Prostate gland (tissue), 2 donors: ENCODE measurements around the gene PROM1.

ENCODE experiments used
- CTCF ChIP-seq, 4 experiments: fragments of 200-600 bp in 2 of 4; fragments of 450-650 bp in 2 of 4; sonication (generic) in 2 of 4; IDR thresholded peaks; 1 replicate in 3 of 4; 2 replicates in 1 of 4; pipeline ENCODE4 v1.5.1; 2016 to 2019; ENCODE audit warnings: antibody characterized with exemption in 4 of 4, mild to moderate bottlenecking in 2 of 4, moderate library complexity in 2 of 4
- POLR2A ChIP-seq: fragments of 450-650 bp; IDR thresholded peaks from one replicate; pipeline ENCODE4 v1.6.1; 2016; ENCODE audit warnings: antibody characterized with exemption, mild to moderate bottlenecking
- POLR2AphosphoS5 ChIP-seq: sonication (generic); formaldehyde crosslinking; IDR thresholded peaks from one replicate; pipeline ENCODE4 v1.6.1; 2017; ENCODE audit warnings: antibody characterized with exemption

GRCh38 chr4:16083241-16084191 lies at the start of gene PROM1:
- TF ChIP-seq CTCF (IDR thresholded peaks at IDR 0.05) (no peak), POLR2AphosphoS5 (no peak), POLR2A (no peak)
